MM.1S (cell line): ENCODE results near the gene MTFR1L.
A peak's percentile ranks its signal among the peaks of the same experiment; 100 is the strongest.

ENCODE experiments used
- DNase-seq: peaks from one replicate; pipeline ENCODE4 v3.0.0-alpha.2; 2015
- H2AFZ ChIP-seq: fragments of 300-600 bp; sonication (generic); 2 replicates; pipeline ENCODE4 v1.6.0; 2016; ENCODE audit warnings: antibody characterized with exemption, low read length
- H3F3A ChIP-seq: fragments of 300-600 bp; sonication (generic); 2 replicates; pipeline ENCODE4 v1.6.1; 2016; ENCODE audit warnings: mild to moderate bottlenecking, antibody characterized with exemption, low read length, moderate library complexity, mixed read lengths; ENCODE audit not compliant: insufficient read depth
- H3K27ac ChIP-seq: fragments of 300-600 bp; sonication (generic); 2 replicates; pipeline ENCODE4 v1.5.1; 2016; ENCODE audit warnings: mild to moderate bottlenecking, low read length
- H3K27me3 ChIP-seq: fragments of 300-600 bp; sonication (generic); replicated peaks from 2 replicates; pipeline ENCODE4 v1.6.0; 2016; ENCODE audit warnings: low read length; ENCODE audit not compliant: insufficient read depth
- H3K36me3 ChIP-seq: fragments of 300-600 bp; sonication (generic); replicated peaks from 2 replicates; pipeline ENCODE4 v1.6.1; 2016; ENCODE audit warnings: mild to moderate bottlenecking, low read length, mixed read lengths; ENCODE audit not compliant: insufficient read depth
- H3K4me1 ChIP-seq: fragments of 300-600 bp; sonication (generic); 2 replicates; pipeline ENCODE4 v1.6.1; 2016; ENCODE audit warnings: low read length, mixed read lengths
- H3K4me2 ChIP-seq: fragments of 300-600 bp; sonication (generic); 2 replicates; pipeline ENCODE4 v1.6.0; 2016; ENCODE audit warnings: low read depth, low read length
- H3K4me3 ChIP-seq: fragments of 300-600 bp; sonication (generic); 2 replicates; pipeline ENCODE4 v1.5.1; 2016; ENCODE audit warnings: low read length, mixed read lengths
- H3K79me2 ChIP-seq: fragments of 300-600 bp; sonication (generic); 2 replicates; pipeline ENCODE4 v1.6.1; 2016; ENCODE audit warnings: mixed run types, low read length, mixed read lengths
- H3K9ac ChIP-seq: fragments of 300-600 bp; sonication (generic); 2 replicates; pipeline ENCODE4 v1.6.1; 2016; ENCODE audit warnings: low read length, mixed read lengths
- H3K9me2 ChIP-seq: fragments of 300-600 bp; sonication (generic); replicated peaks from 2 replicates; pipeline ENCODE4 v1.6.1; 2016; ENCODE audit warnings: mild to moderate bottlenecking, low read length, mixed read lengths; ENCODE audit not compliant: insufficient read depth
- H3K9me3 ChIP-seq: fragments of 300-600 bp; sonication (generic); replicated peaks from 2 replicates; pipeline ENCODE4 v1.6.1; 2016; ENCODE audit warnings: mild to moderate bottlenecking, low read length, mixed read lengths; ENCODE audit not compliant: insufficient read depth
- H4K20me1 ChIP-seq: fragments of 300-600 bp; sonication (generic); 2 replicates; pipeline ENCODE4 v1.6.1; 2016; ENCODE audit warnings: mild to moderate bottlenecking, low read length, moderate library complexity, mixed read lengths; ENCODE audit not compliant: insufficient read depth
- EZH2 ChIP-seq: fragments of 300-600 bp; sonication (generic); optimal IDR thresholded peaks from 2 replicates; pipeline ENCODE3; 2017; ENCODE audit warnings: low read depth, mild to moderate bottlenecking, antibody characterized with exemption, low read length, mixed read lengths
- EZH2phosphoT487 ChIP-seq: fragments of 300-600 bp; sonication (generic); IDR thresholded peaks from 2 replicates; pipeline ENCODE4 v1.6.1; 2018; ENCODE audit warnings: antibody characterized with exemption, low read length
- TF ChIP-seq, protein P1 (sequence below): fragments of 300-600 bp; sonication (generic); IDR thresholded peaks from 2 replicates; pipeline ENCODE4 v1.5.1; 2016; ENCODE audit warnings: antibody characterized with exemption, low read length, mixed read lengths

MTFR1L gene

DNA sequence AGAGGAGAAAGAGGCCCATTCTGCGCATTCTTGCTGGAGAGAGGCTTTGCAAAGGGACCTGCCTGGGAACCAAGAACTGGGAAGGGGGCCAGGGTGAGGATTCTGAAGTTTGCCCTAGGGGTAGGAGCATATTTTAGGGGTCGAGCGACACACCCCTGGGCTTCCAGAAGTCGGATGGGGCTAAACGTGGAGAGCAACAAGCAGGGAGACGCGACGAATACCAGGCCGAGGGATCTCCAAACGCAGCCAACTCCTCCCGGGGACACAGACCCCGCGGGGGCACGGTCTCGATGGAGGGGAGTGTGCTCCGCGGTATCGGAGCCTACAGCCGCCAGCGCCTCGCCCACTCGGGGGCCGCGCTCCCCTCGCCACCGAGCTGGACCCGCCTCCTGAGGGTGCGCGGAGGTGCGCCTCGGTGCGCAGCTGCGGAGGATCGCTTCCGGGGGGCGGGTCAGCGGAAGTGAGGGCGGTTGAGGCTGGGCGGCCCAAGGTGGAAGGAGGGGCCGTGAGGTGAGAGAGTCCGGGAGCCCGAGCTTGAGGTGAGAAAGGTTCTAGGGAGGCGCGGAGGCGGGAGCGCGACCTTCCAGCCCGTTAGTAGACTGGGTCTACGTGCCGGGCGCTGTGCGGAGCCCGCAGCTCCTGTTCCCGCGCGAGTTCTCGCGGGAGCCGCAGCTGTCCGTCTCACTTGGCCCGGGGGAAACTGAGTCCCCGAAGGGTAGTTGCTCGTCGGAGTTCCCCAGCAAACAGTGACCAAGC is at the start of gene MTFR1L:
MTFR1L (plus strand) TSS at position 464 of the 756 bp plus-strand sequence. CDS start 3,151 bp downstream, outside the sequence.
- Histone ChIP-seq H3K4me3 (peak within 1 kb of the TSS; percentile 69), H2AFZ (peak within 1 kb of the TSS; percentile 91), H3K9me3 (no peaks in the 10 kb centered on the region), H3K4me1 (peaks cover 11% of the 10 kb centered on the region), H3K9ac (peak within 1 kb of the TSS; percentile 82), H3F3A (peaks cover 15% of the 10 kb centered on the region; the same call in 1 of the 2 replicates), H3K9me2 (no peaks in the 10 kb centered on the region), H3K4me2 (peak within 1 kb of the TSS; percentile 91), H3K27me3 (no peaks in the 10 kb centered on the region), H3K36me3 (no peaks in the 10 kb centered on the region), H3K79me2 (peaks cover 19% of the 10 kb centered on the region), H4K20me1 (no peaks in the 10 kb centered on the region), H3K27ac (peak within 1 kb of the TSS; percentile 78; the same call in 1 of the 2 replicates)
- peak; percentile 94 for DNase-seq
- TF ChIP-seq EZH2 (no peak), EZH2phosphoT487 (no peak)
- TF ChIP-seq, protein P1, sequence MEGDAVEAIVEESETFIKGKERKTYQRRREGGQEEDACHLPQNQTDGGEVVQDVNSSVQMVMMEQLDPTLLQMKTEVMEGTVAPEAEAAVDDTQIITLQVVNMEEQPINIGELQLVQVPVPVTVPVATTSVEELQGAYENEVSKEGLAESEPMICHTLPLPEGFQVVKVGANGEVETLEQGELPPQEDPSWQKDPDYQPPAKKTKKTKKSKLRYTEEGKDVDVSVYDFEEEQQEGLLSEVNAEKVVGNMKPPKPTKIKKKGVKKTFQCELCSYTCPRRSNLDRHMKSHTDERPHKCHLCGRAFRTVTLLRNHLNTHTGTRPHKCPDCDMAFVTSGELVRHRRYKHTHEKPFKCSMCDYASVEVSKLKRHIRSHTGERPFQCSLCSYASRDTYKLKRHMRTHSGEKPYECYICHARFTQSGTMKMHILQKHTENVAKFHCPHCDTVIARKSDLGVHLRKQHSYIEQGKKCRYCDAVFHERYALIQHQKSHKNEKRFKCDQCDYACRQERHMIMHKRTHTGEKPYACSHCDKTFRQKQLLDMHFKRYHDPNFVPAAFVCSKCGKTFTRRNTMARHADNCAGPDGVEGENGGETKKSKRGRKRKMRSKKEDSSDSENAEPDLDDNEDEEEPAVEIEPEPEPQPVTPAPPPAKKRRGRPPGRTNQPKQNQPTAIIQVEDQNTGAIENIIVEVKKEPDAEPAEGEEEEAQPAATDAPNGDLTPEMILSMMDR = no peak

DNA sequence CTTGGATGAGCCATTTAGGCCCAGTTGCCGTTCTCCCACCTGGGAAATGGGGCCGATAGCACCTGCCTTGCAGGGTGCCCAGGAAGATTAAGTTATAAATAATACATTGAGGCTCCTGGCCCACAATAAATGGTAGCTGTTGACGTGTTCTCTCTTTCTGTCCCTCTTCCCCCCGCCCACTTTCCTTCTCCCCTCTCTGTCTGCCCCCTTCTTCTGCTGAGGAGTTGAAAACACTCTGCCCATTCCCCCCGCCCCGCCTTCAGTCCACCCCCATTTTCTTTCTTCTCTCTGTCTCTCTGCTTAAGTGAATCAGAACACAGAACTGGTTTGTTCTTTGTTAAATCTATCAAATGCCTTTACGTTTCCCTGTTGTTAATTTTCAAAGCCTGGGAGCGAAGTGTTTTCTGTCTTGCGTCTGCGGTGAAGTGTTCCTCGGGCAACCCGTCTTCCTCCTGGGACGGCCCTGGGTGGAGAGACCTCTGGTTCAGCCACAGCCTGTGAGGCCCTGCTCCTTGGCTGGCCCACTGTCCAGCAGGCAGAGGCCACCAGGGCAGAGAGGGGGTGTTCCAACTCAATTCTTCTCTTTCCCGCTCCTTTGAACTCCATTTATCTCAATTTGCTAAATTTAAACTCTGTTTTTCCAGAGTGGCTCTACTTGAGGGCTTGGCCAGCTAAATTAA is 49.1 kb upstream of the MTFR1L start:
- Histone ChIP-seq H4K20me1 (no peaks in the 10 kb centered on the region), H2AFZ (no peak overlapping the region), H3K4me1 (no peaks in the 10 kb centered on the region), H3K9me2 (no peaks in the 10 kb centered on the region), H3K27me3 (no peaks in the 10 kb centered on the region), H3K9ac (no peak overlapping the region), H3K4me3 (no peak overlapping the region), H3K27ac (no peak overlapping the region), H3K36me3 (no peaks in the 10 kb centered on the region), H3K79me2 (no peaks in the 10 kb centered on the region), H3K4me2 (no peak overlapping the region), H3F3A (no peaks in the 10 kb centered on the region), H3K9me3 (no peaks in the 10 kb centered on the region)
- no peak for DNase-seq
- TF ChIP-seq EZH2phosphoT487 (no peak), EZH2 (no peak)
- TF ChIP-seq, protein P1 = no peak

DNA sequence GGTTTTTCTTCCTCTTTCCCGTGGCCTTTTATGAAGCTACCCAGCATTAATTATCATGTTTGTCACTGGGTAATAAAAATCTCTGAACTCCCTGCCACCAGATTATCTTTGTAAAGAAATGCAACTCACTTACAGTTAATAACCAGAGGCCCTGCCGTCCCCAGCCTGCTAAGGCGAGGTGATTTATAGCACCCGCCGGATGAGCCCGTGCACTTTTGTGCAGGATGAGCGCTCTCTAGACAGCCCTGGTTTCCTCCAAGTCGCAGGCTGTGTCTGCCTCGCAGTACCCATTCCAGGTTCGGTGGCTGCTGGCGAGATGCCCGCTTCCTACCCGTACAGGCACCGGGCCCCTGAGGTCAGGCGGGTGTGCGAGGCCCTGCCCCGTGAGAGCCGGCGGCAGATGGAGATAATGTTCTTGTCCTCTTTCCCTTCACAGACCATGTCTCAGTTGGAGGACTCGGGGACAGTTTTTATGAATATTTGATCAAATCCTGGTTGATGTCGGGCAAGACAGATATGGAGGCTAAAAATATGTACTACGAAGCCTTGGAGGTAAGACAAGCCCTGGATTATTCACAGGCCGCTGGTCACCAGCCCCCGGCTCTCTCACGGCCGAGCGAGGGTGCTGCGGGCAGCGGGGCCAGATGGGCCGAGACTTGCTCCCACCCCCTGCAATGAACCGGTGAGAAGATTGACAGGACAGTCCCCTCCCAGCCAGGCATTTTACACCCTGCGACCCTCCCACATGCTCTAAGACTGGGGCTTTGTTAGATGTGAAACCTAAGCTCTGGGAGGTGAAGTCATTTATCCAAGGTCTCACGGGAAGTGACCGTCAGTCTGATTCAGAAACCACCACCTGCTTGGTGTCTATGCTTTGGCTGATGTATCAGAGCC is 48.3 kb upstream of the MTFR1L start:
- no peaks in the 10 kb centered on the region for H3K36me3 ChIP-seq
- H3K4me3 ChIP-seq = no peak overlapping the region
- no peak overlapping the region for H3K27ac ChIP-seq
- H3K9me2 ChIP-seq = no peaks in the 10 kb centered on the region
- no peaks in the 10 kb centered on the region for H4K20me1 ChIP-seq
- DNase-seq = no peak
- no peaks in the 10 kb centered on the region for H3F3A ChIP-seq
- no peak overlapping the region for H2AFZ ChIP-seq
- H3K4me2 ChIP-seq = no peak overlapping the region
- no peaks in the 10 kb centered on the region for H3K27me3 ChIP-seq
- H3K9ac ChIP-seq = no peak overlapping the region
- H3K4me1 ChIP-seq = no peaks in the 10 kb centered on the region
- TF ChIP-seq EZH2 (no peak), EZH2phosphoT487 (no peak)
- TF ChIP-seq, protein P1 = no peak
- H3K9me3 ChIP-seq = no peaks in the 10 kb centered on the region
- no peaks in the 10 kb centered on the region for H3K79me2 ChIP-seq
